NCI-H526 treated with DMSO at 0.1 percent for 48 hours (cell line): ENCODE measurements around the gene HSF2BP.
"Not testable (repeated sequence)": the region's sequence is repeated elsewhere in the genome, so short reads cannot be mapped to it uniquely, and the experiment has no call there.

Experiments
- DNase-seq: peaks from one replicate; lab custom pipeline; 2025; lab: John Stamatoyannopoulos, UW

HSF2BP gene

GRCh38 chr21:43597540-43598250, 61.6 kb downstream of the HSF2BP start:
- no peak for DNase-seq

- no peak for DNase-seq
Measured at GRCh38 chr21:43597052-43597451, 62.2 kb downstream of the HSF2BP start.

GRCh38 chr21:43596616-43597015, 62.7 kb downstream of the HSF2BP start:
- no peak for DNase-seq

- not testable (repeated sequence) for DNase-seq
Measured at GRCh38 chr21:43595769-43596168, 63.5 kb downstream of the HSF2BP start.

GRCh38 chr21:43593078-43593477, 66.2 kb downstream of the HSF2BP start:
- DNase-seq, result no peak

GRCh38 chr21:43591571-43591970, 67.7 kb downstream of the HSF2BP start:
- no peak for DNase-seq

- no peak for DNase-seq
Measured at GRCh38 chr21:43590194-43590593, 69.1 kb downstream of the HSF2BP start.

- no peak for DNase-seq
Measured at GRCh38 chr21:43588957-43589356, 70.3 kb downstream of the HSF2BP start.

GRCh38 chr21:43585924-43586413, 73.3 kb downstream of the HSF2BP start:
- DNase-seq, result no peak

- DNase-seq, result no peak
Measured at GRCh38 chr21:43585514-43585913, 73.8 kb downstream of the HSF2BP start.

- no peak for DNase-seq
Measured at GRCh38 chr21:43581453-43581852, 77.8 kb downstream of the HSF2BP start.

GRCh38 chr21:43578677-43579303, 80.5 kb downstream of the HSF2BP start:
- DNase-seq, result no peak

GRCh38 chr21:43575473-43575844, 83.8 kb downstream of the HSF2BP start:
- DNase-seq, result no peak

GRCh38 chr21:43574741-43575472, 84.4 kb downstream of the HSF2BP start:
- DNase-seq, result no peak

GRCh38 chr21:43573921-43574320, 85.4 kb downstream of the HSF2BP start:
- no peak for DNase-seq

GRCh38 chr21:43572446-43572845, 86.8 kb downstream of the HSF2BP start:
- no peak for DNase-seq

GRCh38 chr21:43571976-43572375, 87.3 kb downstream of the HSF2BP start:
- no peak for DNase-seq

GRCh38 chr21:43570195-43570594, 89.1 kb downstream of the HSF2BP start:
- DNase-seq, result not testable (repeated sequence)

- not testable (repeated sequence) for DNase-seq
Measured at GRCh38 chr21:43562451-43562850, 96.8 kb downstream of the HSF2BP start.

- not testable (repeated sequence) for DNase-seq
Measured at GRCh38 chr21:43540561-43540960, 118.7 kb downstream of the HSF2BP start.

- not testable (repeated sequence) for DNase-seq
Measured at GRCh38 chr21:43522495-43523131, 136.7 kb downstream of the HSF2BP start.

- DNase-seq, result not testable (repeated sequence)
Measured at GRCh38 chr21:43517701-43518100, 141.6 kb downstream of the HSF2BP start.
